ENCODE results near the gene ATF4. TPM values are rescaled to one million over a fixed set of nuclear protein-coding genes. Genes with fewer than 3 reads are reported as not detected.
"Not testable (repeated sequence)": the region's sequence is repeated elsewhere in the genome, so short reads cannot be mapped to it uniquely, and the experiment has no call there.

Gene ATF4
- total and polyA plus RNA-seq, 7 donors = 246 to 1,369 (median 839) TPM

DNA sequence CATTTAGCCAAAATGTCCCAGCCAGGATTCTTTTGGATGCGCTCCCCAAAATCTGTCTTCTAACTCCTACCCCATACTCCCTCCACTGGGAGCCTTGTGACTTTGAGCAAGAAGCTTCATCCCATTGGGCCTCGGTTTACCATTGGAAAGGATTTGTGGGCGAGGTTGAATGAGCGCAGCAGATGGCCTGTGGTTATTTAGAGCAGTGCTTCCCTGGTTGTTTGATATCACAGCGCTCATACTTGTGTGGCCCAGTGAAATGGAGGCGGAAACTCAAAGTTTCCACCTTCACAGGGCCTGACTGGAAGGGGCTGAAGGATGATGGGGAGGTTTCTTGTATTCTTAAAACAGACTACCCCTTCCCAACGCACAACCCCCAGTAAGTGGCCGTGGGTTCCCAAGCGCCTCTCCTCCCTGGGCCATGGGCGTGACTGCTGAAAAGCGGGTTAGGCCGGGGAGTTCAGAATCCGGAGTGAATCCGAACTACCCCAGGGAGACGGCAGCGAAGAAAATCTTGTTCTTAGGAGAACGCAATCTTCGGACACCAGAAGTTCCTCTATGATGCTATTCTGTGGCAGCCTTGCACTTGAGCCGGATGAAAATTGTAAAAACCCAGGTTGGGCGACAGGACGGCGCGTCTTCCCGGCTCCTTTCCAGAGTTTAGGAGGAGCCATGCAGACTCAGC lies 1.2 kb upstream of the ATF4 start:
- WGBS, 3 donors = 9% methylated on average over 24 of the region's 24 CpGs
- Histone ChIP-seq H3K4me1 (peaks cover 23% of the 10 kb centered on the region), H3K4me3 (peak overlapping the region; percentile 100), H3K36me3 (ENCODE audit: insufficient read depth in 1 of 2, low read depth in 1 of 2) (peaks cover 4 to 59% of the 10 kb centered on the region in 2 donors), H3K27ac (peak overlapping the region; percentile 100), H3K27me3 (ENCODE audit: insufficient read depth in 3 of 3, low read length in 2 of 3) (no peaks in the 10 kb centered on the region), H3K9me3 (no peaks in the 10 kb centered on the region)
- no peak for TF ChIP-seq CTCF (IDR thresholded peaks at IDR 0.05)
- DNase-seq (no peak), ATAC-seq (no peak)
- intact Hi-C loops (cut with DNase I) = loop anchor here (2.0 to 10.0 kb wide), 2 partner anchors 16 to 174 kb away; partner anchors contain the start of genes MIEF1 (in 1 of the 2) and SYNGR1 (in 1 of the 2)

GRCh38 chr22:39519681-39520225 lies 609 bp upstream of the ATF4 start:
- ATAC-seq = peak; percentile 83 to 85 (median 84)
- Histone ChIP-seq H3K4me1 (peaks cover 26% of the 10 kb centered on the region), H3K4me3 (peak overlapping the region; percentile 100), H3K36me3 (ENCODE audit: insufficient read depth in 1 of 2, low read depth in 1 of 2) (peaks cover 4 to 59% of the 10 kb centered on the region in 2 donors), H3K27ac (peak overlapping the region; percentile 100), H3K9me3 (no peaks in the 10 kb centered on the region), H3K27me3 (ENCODE audit: insufficient read depth in 3 of 3, low read length in 2 of 3) (no peaks in the 10 kb centered on the region)
- 0 to 1% (median 1%) methylated on average over 38 to 47 of the region's 47 CpGs for whole genome bisulfite sequencing, 3 donors
- peak; percentile 39 for TF ChIP-seq CTCF (IDR thresholded peaks at IDR 0.05)
- intact Hi-C loops (cut with DNase I) = loop anchor here (2.0 to 10.0 kb wide), 2 partner anchors 17 to 175 kb away; partner anchors contain the start of genes MIEF1 (in 1 of the 2) and SYNGR1 (in 1 of the 2)
- peak; percentile 99 for DNase-seq

DNA sequence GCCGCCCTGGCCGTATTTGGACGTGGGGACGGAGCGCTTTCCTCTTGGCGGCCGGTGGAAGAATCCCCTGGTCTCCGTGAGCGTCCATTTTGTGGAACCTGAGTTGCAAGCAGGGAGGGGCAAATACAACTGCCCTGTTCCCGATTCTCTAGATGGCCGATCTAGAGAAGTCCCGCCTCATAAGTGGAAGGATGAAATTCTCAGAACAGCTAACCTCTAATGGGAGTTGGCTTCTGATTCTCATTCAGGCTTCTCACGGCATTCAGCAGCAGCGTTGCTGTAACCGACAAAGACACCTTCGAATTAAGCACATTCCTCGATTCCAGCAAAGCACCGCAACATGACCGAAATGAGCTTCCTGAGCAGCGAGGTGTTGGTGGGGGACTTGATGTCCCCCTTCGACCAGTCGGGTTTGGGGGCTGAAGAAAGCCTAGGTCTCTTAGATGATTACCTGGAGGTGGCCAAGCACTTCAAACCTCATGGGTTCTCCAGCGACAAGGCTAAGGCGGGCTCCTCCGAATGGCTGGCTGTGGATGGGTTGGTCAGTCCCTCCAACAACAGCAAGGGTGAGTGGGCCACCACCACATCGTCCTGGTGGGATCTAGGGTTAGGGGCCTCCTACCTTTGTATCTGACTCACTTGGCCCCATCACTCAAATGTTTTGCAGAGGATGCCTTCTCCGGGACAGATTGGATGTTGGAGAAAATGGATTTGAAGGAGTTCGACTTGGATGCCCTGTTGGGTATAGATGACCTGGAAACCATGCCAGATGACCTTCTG lies 934 bp downstream of the ATF4 start:
- Histone ChIP-seq H3K4me3 (peak overlapping the region; percentile 100), H3K4me1 (peaks cover 31% of the 10 kb centered on the region), H3K36me3 (ENCODE audit: insufficient read depth in 1 of 2, low read depth in 1 of 2) (peaks cover 4 to 55% of the 10 kb centered on the region in 2 donors), H3K27ac (peak overlapping the region; percentile 100)
- intact Hi-C loops (cut with DNase I); ATAC-seq; H3K9me3 ChIP-seq; H3K27me3 ChIP-seq (ENCODE audit: insufficient read depth in 3 of 3, low read length in 2 of 3): not testable (repeated sequence)
- 1 to 3% (median 1%) methylated on average over 28 of the region's 28 CpGs for WGBS, 3 donors
- DNase-seq = peak in 1 of 2 donors; percentile 51

DNA sequence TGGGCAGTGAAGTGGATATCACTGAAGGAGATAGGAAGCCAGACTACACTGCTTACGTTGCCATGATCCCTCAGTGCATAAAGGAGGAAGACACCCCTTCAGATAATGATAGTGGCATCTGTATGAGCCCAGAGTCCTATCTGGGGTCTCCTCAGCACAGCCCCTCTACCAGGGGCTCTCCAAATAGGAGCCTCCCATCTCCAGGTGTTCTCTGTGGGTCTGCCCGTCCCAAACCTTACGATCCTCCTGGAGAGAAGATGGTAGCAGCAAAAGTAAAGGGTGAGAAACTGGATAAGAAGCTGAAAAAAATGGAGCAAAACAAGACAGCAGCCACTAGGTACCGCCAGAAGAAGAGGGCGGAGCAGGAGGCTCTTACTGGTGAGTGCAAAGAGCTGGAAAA lies 1.7 kb downstream of the ATF4 start:
- peak overlapping the region; percentile 100 for H3K27ac ChIP-seq
- ATAC-seq; intact Hi-C loops (cut with DNase I); H3K9me3 ChIP-seq; H3K27me3 ChIP-seq (ENCODE audit: insufficient read depth in 3 of 3, low read length in 2 of 3): not testable (repeated sequence)
- 8 to 14% (median 10%) methylated on average over 3 to 4 of the region's 5 CpGs for WGBS, 3 donors
- peak in 1 of 2 donors; percentile 36 for DNase-seq
- peaks cover 4 to 53% of the 10 kb centered on the region in 2 donors for H3K36me3 ChIP-seq (ENCODE audit: insufficient read depth in 1 of 2, low read depth in 1 of 2)
- peak overlapping the region; percentile 100 for H3K4me3 ChIP-seq
- peaks cover 31% of the 10 kb centered on the region for H3K4me1 ChIP-seq

GRCh38 chr22:39522567-39523300 lies 2.4 kb downstream of the ATF4 start:
- H3K4me3 ChIP-seq = peak overlapping the region; percentile 100
- intact Hi-C loops (cut with DNase I) = no loop called here
- H3K9me3 ChIP-seq = no peaks in the 10 kb centered on the region
- ATAC-seq (peak; percentile 33 to 68 (median 58)), DNase-seq (peak; percentile 53 to 82)
- H3K27me3 ChIP-seq (ENCODE audit: insufficient read depth in 3 of 3, low read length in 2 of 3) = no peaks in the 10 kb centered on the region
- 6 to 10% (median 6%) methylated on average over 14 of the region's 14 CpGs for WGBS, 3 donors
- peaks cover 31% of the 10 kb centered on the region for H3K4me1 ChIP-seq
- TF ChIP-seq CTCF (IDR thresholded peaks at IDR 0.05) = no peak
- peaks cover 4 to 48% of the 10 kb centered on the region in 2 donors for H3K36me3 ChIP-seq (ENCODE audit: insufficient read depth in 1 of 2, low read depth in 1 of 2)
- peak overlapping the region; percentile 100 for H3K27ac ChIP-seq

Data from psoas muscle (tissue), 8 donors.